GM12878 (cell line): ENCODE data around the gene METTL16. TPM values are rescaled to one million over a fixed set of nuclear protein-coding genes. Genes with fewer than 3 reads are reported as not detected.

Source experiments
- ATAC-seq: fragments of 200-7000 bp; cut with Tn5 transposase; 3 replicates; pipeline ENCODE4 v1.9.1; 2020; ENCODE audit warnings: mild to moderate bottlenecking, moderate library complexity
- BruUV-seq: library from RNA; stranded (reverse); fragments of 400-500 nt; replicated peaks from 2 replicates; lab custom pipeline; 2021; lab: Mats Ljungman, UMichigan
- CTCF ChIA-PET: fragments of 300-600 bp; sonication (Branson Sonifier 250); formaldehyde crosslinking; extraction: SDS; loops from one replicate; lab custom pipeline; 2021; ENCODE audit warnings: inconsistent platforms; lab: Yijun Ruan, JAX
- POLR2A ChIA-PET: fragments of 350-600 bp; formaldehyde crosslinking; extraction: SDS; loops from one replicate; lab custom pipeline; 2021; ENCODE audit warnings: inconsistent platforms; lab: Charles Lee
- RAD21 ChIA-PET: fragments of 300-600 bp; sonication (Branson Sonifier 250); formaldehyde crosslinking; loops from one replicate; lab custom pipeline; 2023; ENCODE audit warnings: antibody characterized with exemption; ENCODE audit not compliant: unreplicated experiment; lab: Charles Lee
- SMC1A ChIA-PET: fragments of 300-600 bp; sonication (Branson Sonifier 250); formaldehyde crosslinking; loops from one replicate; lab custom pipeline; 2023; ENCODE audit not compliant: unreplicated experiment, uncharacterized antibody; lab: Charles Lee
- DNase-seq: peaks from one replicate; pipeline ENCODE4 v3.0.0-alpha.2; 2011; ENCODE audit warnings: low read depth, low spot score
- FAIRE-seq: peaks from 3 replicates; lab custom pipeline; 2011; peaks lifted over from hg19 to GRCh38; lab: Jason Lieb, UNC
- H2AFZ ChIP-seq: 2 replicates; pipeline ENCODE4 v1.6.0; 2011; ENCODE audit warnings: low read depth, low read length, control low read depth; ENCODE audit not compliant: control insufficient read depth
- H3K27ac ChIP-seq: 2 replicates; pipeline ENCODE4 v1.5.1; 2011; ENCODE audit warnings: control low read depth; ENCODE audit not compliant: control insufficient read depth, insufficient read depth
- H3K27me3 ChIP-seq, 2 experiments: replicated peaks in 1 of 2; 2 replicates each; pipeline versions ENCODE4 v1.6.0 to v1.6.1; 2011; ENCODE audit warnings: low read length in 1 of 2; ENCODE audit not compliant: control insufficient read depth in 2 of 2, insufficient read depth in 2 of 2
- H3K36me3 ChIP-seq, 2 experiments: 2 replicates each; pipeline ENCODE4 v1.5.1; 2011; ENCODE audit warnings: low read length in 1 of 2; ENCODE audit not compliant: control insufficient read depth in 2 of 2, insufficient read depth in 2 of 2
- H3K4me1 ChIP-seq: 2 replicates; pipeline ENCODE4 v1.6.1; 2011; ENCODE audit warnings: mild to moderate bottlenecking, low read length, moderate library complexity, mixed read lengths; ENCODE audit not compliant: control insufficient read depth, insufficient read depth
- H3K4me2 ChIP-seq: 2 replicates; pipeline ENCODE4 v1.6.0; 2011; ENCODE audit warnings: control low read depth; ENCODE audit not compliant: control insufficient read depth, insufficient read depth
- H3K4me3 ChIP-seq: fragments of 200-600 bp; sonication (generic); 2 replicates; pipeline ENCODE4 v1.5.1; 2016
- H3K79me2 ChIP-seq: 2 replicates; pipeline ENCODE4 v1.6.0; 2011; ENCODE audit warnings: low read length; ENCODE audit not compliant: control insufficient read depth, insufficient read depth
- H3K9ac ChIP-seq: 2 replicates; pipeline ENCODE4 v1.8.0; 2011; ENCODE audit warnings: low read length, control low read depth, mixed read lengths; ENCODE audit not compliant: control insufficient read depth, insufficient read depth
- H3K9me3 ChIP-seq: replicated peaks from 3 replicates; pipeline ENCODE4 v1.5.1; 2011; ENCODE audit warnings: mild to moderate bottlenecking, low read length; ENCODE audit not compliant: control insufficient read depth, insufficient read depth
- H4K20me1 ChIP-seq: 2 replicates; pipeline ENCODE4 v1.6.0; 2011; ENCODE audit not compliant: control insufficient read depth, insufficient read depth
- BACH1 ChIP-seq: fragments of 450-650 bp; IDR thresholded peaks from 2 replicates; pipeline ENCODE4 v1.6.1; 2017; ENCODE audit warnings: mild to moderate bottlenecking, borderline replicate concordance
- BHLHE40 ChIP-seq, 2 experiments: fragments of 450-650 bp in 1 of 2; IDR thresholded peaks; 2 replicates each; pipeline ENCODE4 v1.6.1; 2011 to 2017; ENCODE audit warnings: low read depth in 2 of 2, borderline replicate concordance in 1 of 2, improper control_type of control experiment in 1 of 2, low read length in 1 of 2, mild to moderate bottlenecking in 1 of 2
- FOXK2 ChIP-seq: fragments of 450-650 bp; IDR thresholded peaks from 2 replicates; pipeline ENCODE4 v1.6.1; 2017; ENCODE audit warnings: mild to moderate bottlenecking, moderate library complexity
- HDAC6 ChIP-seq: fragments of 200-600 bp; sonication (generic); IDR thresholded peaks from one replicate; pipeline ENCODE4 v1.8.0; 2017; ENCODE audit warnings: antibody characterized with exemption; ENCODE audit not compliant: unreplicated experiment
- RELB ChIP-seq: fragments of 450-650 bp; IDR thresholded peaks from 2 replicates; pipeline ENCODE4 v1.6.1; 2017; ENCODE audit warnings: low read depth, mild to moderate bottlenecking, moderate library complexity
- STAT1 ChIP-seq: fragments of 450-650 bp; conservative IDR thresholded peaks from 2 replicates; pipeline ENCODE4 v1.6.1; 2014; ENCODE audit warnings: antibody characterized with exemption, mild to moderate bottlenecking
- TARDBP ChIP-seq: IDR thresholded peaks from 2 replicates; pipeline ENCODE4 v1.6.1; 2016; ENCODE audit warnings: borderline replicate concordance
- YY1 ChIP-seq: IDR thresholded peaks from 2 replicates; pipeline ENCODE4 v1.6.1; 2011; ENCODE audit warnings: low read depth, mild to moderate bottlenecking, low read length
- ZNF592 ChIP-seq: fragments of 450-650 bp; IDR thresholded peaks from 2 replicates; pipeline ENCODE4 v1.6.1; 2017; ENCODE audit warnings: mild to moderate bottlenecking, moderate library complexity
- WGBS: methylation state at CpG from one replicate; pipeline ENCODE4 v1.1.6; 2016; ENCODE audit warnings: low lambda C conversion rate; ENCODE audit not compliant: insufficient replicate concordance, insufficient coverage; ENCODE audit errors: missing lambda C conversion rate; 5-methylcytosine and 5-hydroxymethylcytosine counted together
- in situ Hi-C: fragments of 300-500 bp; cut with MboI; formaldehyde crosslinking; loops from 9 replicates; pipeline ENCODE4 v1.14.3; 2018; ENCODE audit warnings: mixed read lengths
- intact Hi-C: fragments of 100-400 bp; cut with micrococcal nuclease; formaldehyde crosslinking; loops from one replicate; pipeline ENCODE4 v1.14.2; 2022; ENCODE audit not compliant: unreplicated experiment
- polyA plus RNA-seq, 11 experiments: library from polyadenylated mRNA; depleted of rRNA in 4 of 11; unstranded in 6 of 11; stranded (reverse) in 5 of 11; fragments of >200 nt; fragmentation: Nextera tagmentation in 4 of 11; fragmentation: Illumina TruSeq in 1 of 11; extraction: Ambion mirVana in 4 of 11; extraction: Trizol in 1 of 11; gene quantifications; 1 replicate in 1 of 11; 2 replicates in 10 of 11; pipeline versions ENCODE4 v1.2.1 to v1.2.3, GENCODE V29; 2011 to 2016; ENCODE audit warnings: inconsistent platforms in 2 of 11, missing spikeins in 2 of 11, low read depth in 1 of 11
- total RNA-seq, 4 experiments: library from RNA; depleted of rRNA in 3 of 4; stranded (reverse); fragments of >200 nt in 3 of 4; fragmentation: Illumina TruSeq in 1 of 4; extraction: Trizol in 1 of 4; gene quantifications; 2 replicates each; pipeline versions ENCODE4 v1.2.1 to v1.2.3, GENCODE V29; 2013 to 2021

Gene METTL16
- total and polyA plus RNA-seq, 10 of the 15 experiments (the other 5 are each of a cell fraction or from before 2014, with no cell fraction given), result 15.6 to 34.3 (median 23.7) TPM

- Histone ChIP-seq H3K4me2 (no peak overlapping the region), H3K4me3 (no peak overlapping the region), H3K79me2 (no peaks in the 10 kb centered on the region), H3K27me3 (no peaks in the 10 kb centered on the region), H2AFZ (no peak overlapping the region), H3K9me3 (no peaks in the 10 kb centered on the region), H3K4me1 (no peaks in the 10 kb centered on the region), H4K20me1 (no peaks in the 10 kb centered on the region), H3K36me3 (peaks cover 12 to 23% of the 10 kb centered on the region in 2 experiments; a peak in 3 of 4 replicates), H3K9ac (no peak overlapping the region), H3K27ac (no peak overlapping the region)
- CTCF ChIA-PET, result interaction anchor here (3.6 kb wide), 1 partner anchor 54 kb away, joined by 17 read pairs; no protein-coding TSS in a partner anchor
- POLR2A ChIA-PET, result interaction anchor here (0.5 kb wide), 1 partner anchor 1210 kb away, joined by 3 read pairs; no protein-coding TSS in a partner anchor
- no peak for TF ChIP-seq HDAC6
- no peak for TF ChIP-seq FOXK2
- in situ Hi-C loops, result no loop called here
- DNase-seq, result no peak
- RAD21 ChIA-PET, result no interaction called here
- WGBS, result 86% methylated on average over 5 of the region's 5 CpGs
- intact Hi-C loops, result no loop called here
- FAIRE-seq, result no peak
- no TSS peak for BruUV-seq
- SMC1A ChIA-PET, result interaction anchor here (1.4 kb wide), 1 partner anchor 20 kb away, joined by 3 read pairs; no protein-coding TSS in a partner anchor
- ATAC-seq, result no peak
Measured at GRCh38 chr17:2436316-2436905, 75.3 kb downstream of the METTL16 start.

GRCh38 chr17:2435862-2436261 is 75.8 kb downstream of the METTL16 start:
- Histone ChIP-seq H3K79me2 (no peaks in the 10 kb centered on the region), H3K4me1 (no peaks in the 10 kb centered on the region), H3K9ac (no peak overlapping the region), H4K20me1 (no peaks in the 10 kb centered on the region), H3K27me3 (no peaks in the 10 kb centered on the region), H3K36me3 (peaks cover 12 to 26% of the 10 kb centered on the region in 2 experiments; a peak in 3 of 4 replicates), H2AFZ (no peak overlapping the region), H3K4me2 (no peak overlapping the region), H3K9me3 (no peaks in the 10 kb centered on the region), H3K27ac (no peak overlapping the region), H3K4me3 (no peak overlapping the region)
- SMC1A ChIA-PET, result interaction anchor here (1.4 kb wide), 1 partner anchor 20 kb away, joined by 3 read pairs; no protein-coding TSS in a partner anchor
- ATAC-seq (no peak), FAIRE-seq (no peak), DNase-seq (no peak)
- WGBS, result 87% methylated on average over 9 of the region's 9 CpGs
- CTCF ChIA-PET, result interaction anchor here (3.6 kb wide), 1 partner anchor 54 kb away, joined by 17 read pairs; no protein-coding TSS in a partner anchor
- RAD21 ChIA-PET, result no interaction called here
- intact Hi-C loops, result no loop called here
- POLR2A ChIA-PET, result interaction anchor here (0.5 kb wide), 1 partner anchor 1210 kb away, joined by 3 read pairs; no protein-coding TSS in a partner anchor
- no TSS peak for BruUV-seq
- in situ Hi-C loops, result no loop called here
- TF ChIP-seq BHLHE40 (IDR thresholded peaks at IDR 0.05; ENCODE audit: borderline replicate concordance in 1 of 2, low read depth in 2 of 2, low read length in 1 of 2) (no peak), BACH1 (no peak), ZNF592 (no peak), YY1 (no peak), TARDBP (no peak), RELB (no peak), STAT1 (no peak)
